ENCODE measurements around the gene GJA3.

GJA3 gene

GRCh38 chr13:20150561-20150960 lies 10.3 kb downstream of the GJA3 start:
- no peak for FAIRE-seq

DNA sequence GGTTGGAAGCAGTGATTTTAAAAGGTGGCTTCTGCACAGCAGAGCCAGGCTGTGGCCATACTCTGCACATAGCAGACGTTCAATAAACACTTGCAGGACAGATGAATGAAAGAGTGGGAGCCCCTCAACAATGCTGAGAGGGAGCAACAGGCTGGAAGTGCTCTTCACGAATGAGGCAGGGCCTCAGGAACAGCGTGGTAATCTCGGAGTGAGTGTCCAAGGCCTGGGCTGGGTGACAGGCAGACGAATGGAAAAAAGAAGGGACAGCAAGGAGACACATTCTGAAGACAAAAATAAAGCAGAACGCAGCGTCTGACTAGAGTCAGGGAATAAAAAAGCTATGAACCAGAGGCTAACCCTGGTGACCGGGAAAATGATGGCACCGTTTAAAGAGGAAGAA lies 11.1 kb downstream of the GJA3 start:
- no peak for FAIRE-seq

- FAIRE-seq, result no peak
These were observed 12.2 kb downstream of the GJA3 start for GRCh38 chr13:20148501-20149183.

DNA sequence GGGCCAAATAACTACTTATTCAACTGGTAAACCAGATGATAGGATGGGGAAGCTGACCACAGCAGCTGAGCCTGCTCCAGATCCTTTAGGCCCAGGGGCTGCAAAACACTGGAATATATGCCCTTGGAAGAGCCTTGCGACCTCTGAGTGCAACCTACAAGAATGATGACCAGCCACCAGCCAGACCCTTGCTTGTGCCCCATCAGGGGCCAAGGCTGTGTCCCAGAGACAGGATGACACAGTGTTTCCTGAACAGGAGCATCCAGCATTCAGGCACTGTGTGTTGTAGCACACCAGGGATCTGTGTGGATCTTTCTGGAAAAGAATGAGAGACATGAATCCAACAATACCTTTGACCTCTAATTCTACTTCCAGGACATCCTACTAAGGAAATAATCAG lies 14.5 kb downstream of the GJA3 start:
- no peak for FAIRE-seq

GRCh38 chr13:20145521-20145920 lies 15.3 kb downstream of the GJA3 start:
- FAIRE-seq, result no peak

GRCh38 chr13:20144141-20144850 lies 16.6 kb downstream of the GJA3 start:
- FAIRE-seq, result no peak

DNA sequence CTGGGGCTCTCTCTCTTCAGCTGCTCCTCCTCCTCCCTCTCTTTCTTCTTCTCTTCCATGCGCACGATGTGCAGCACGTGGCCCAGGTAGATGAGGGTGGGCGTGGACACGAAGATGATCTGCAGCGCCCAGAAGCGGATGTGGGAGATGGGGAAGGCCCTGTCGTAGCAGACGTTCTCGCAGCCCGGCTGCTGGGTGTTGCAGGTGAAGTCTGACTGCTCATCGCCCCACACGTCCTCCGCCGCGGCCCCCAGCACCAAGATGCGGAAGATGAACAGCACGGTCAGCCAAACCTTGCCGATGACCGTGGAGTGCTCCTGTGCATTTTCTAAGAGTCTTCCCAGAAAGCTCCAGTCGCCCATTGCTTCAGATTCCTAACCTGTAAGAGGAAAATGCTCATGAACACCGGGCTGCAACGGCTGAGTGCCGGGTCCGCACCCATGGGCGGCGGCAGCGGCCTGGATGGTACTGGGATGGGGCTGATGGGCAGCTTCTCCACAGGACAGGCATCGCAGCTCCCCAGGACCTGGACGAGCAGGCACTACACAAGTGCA lies 17.8 kb downstream of the GJA3 start:
- no peak for FAIRE-seq

- FAIRE-seq, result no peak
These were observed 18.6 kb downstream of the GJA3 start for GRCh38 chr13:20142023-20142926.

DNA sequence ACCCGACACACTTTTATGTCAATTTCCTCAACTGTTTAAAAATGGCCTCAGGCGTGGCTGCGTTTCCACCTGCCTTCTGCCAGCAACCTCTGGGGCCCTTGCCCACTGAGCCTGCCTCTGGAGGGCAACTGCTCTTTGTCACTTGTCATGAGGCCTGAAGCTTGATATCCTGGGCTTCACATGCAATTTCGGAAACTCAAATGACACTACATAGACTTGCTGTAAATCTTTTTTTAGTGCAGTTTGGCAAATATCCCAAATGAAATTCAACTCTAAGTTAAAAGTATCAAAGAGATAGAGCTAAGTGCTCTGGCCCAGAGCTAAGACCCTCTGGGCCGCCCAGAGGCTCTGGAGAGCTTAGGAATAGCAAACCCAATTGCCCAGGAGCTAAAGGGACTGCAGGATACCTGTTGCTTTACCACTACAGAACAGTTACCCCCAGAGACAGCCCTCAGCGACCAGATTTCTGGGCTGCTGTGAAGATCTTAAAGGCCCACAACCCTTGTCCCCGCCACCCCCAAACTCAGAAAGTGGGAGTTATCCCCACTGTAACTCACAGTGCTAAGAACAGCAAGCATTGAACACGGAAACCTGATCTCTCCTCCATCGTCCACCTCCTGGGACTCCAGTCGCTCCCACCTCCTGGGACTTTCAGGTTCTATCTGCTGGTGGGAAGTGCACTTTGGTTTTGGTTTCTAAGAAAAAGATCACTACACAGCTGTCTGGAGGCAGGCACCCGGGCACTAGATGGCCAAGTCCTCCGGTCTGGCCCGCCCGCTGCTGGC lies 19.4 kb downstream of the GJA3 start:
- no peak for FAIRE-seq

DNA sequence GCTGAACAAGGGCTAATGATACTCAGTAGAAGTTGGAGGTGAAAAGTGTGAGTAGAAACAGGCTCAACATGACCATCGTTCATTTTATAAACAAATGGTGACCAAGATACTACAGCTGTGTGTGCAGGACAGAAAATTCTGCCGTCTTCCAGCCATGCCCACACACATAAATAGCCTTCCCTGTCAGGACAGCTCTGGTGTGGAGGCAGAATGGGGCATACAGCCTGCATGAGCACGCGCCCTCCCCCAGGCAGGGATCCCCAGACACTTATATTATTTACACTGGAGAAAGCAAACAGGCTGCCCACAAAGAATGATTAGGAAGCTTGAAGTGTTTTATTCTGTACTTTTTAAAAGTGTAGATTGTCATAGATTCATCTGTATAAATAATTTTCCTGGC lies 20.4 kb downstream of the GJA3 start:
- no peak for FAIRE-seq

GRCh38 chr13:20137875-20138274 lies 23.0 kb downstream of the GJA3 start:
- FAIRE-seq, result no peak

- no peak for FAIRE-seq
These were observed 23.8 kb downstream of the GJA3 start for GRCh38 chr13:20136781-20137703.

- no peak for FAIRE-seq
These were observed 26.1 kb downstream of the GJA3 start for GRCh38 chr13:20134732-20135131.

DNA sequence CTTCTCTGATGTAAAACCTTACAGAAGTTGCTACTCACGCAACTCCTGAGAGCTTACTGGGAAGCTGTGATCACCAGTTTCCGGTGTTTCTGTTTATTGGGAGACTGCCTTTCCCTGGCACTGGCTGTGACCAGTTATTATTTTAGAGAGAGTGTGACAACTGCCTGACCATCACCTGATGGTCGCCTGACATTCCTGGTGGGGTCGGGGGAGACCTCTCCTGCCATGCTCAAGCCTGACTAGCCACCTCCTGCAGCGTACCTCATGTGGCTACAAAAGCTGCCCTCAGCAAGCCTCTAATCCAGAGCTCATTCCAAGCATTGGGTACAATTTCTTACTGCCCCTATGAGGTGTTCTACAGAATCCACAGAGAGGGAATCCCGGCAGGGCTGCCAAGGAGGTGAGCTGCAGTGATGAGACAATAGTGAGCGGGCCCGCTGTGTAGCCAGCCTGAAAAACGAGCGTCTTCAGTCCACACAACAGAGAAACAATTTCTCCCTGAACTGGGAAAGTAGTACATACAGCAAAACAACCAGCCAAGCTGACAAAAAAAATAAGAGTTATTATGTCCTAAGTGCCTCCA lies 28.7 kb downstream of the GJA3 start:
- no peak for FAIRE-seq

DNA sequence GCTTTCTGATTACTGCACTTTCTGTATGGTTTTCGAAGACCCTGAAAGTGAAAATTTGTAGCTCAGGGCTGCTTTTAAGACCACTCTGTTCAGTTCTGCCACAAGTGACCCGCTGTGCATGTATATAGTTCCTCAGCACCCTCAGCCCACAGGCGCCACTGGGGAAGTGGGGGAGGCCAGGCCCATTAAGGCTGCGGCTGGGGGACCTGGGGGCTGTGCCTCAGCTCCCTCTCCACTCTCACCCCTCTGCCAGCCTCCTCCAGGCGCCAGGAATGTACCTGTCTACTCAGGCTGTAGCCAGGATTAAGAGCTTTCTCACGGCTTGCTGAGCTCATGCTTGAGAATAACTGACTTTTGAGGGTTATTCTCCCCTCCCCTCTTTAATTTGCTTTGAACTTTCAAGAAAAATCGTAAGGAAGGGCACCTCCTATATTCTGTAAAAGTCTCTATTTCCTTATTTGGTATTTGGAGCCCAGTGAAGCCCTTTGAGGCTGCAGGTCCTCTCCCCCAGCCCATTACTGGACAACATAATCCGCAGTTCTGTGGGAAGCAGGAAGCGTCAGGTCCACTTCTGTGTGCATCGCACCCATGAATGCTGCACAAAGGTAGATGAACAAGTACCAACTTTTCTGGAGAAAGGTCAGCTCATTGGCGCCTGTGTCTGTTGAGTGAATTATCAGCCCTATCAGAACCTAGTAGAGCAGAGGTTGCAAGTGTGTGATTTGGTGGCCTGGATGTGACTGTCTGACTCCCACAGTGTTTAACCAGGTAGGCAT lies 29.6 kb downstream of the GJA3 start:
- no peak for FAIRE-seq

- FAIRE-seq, result no peak
These were observed 30.2 kb downstream of the GJA3 start for GRCh38 chr13:20130652-20131051.

DNA sequence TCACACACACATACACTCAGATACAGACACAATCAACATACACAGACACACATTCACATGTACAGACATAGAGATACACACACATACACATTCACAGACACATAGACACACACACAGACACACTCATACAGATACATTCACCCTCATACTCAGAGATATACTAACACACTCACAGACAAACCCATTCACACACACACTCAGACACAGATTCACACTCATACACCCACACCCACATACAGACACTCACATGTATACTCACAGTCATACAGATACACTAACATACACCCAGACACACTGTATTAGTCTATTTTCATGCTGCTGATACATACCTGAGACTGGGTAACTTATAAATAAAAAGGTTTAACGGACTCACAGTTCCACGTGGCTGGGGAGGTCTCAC lies 30.8 kb downstream of the GJA3 start:
- FAIRE-seq, result no peak

DNA sequence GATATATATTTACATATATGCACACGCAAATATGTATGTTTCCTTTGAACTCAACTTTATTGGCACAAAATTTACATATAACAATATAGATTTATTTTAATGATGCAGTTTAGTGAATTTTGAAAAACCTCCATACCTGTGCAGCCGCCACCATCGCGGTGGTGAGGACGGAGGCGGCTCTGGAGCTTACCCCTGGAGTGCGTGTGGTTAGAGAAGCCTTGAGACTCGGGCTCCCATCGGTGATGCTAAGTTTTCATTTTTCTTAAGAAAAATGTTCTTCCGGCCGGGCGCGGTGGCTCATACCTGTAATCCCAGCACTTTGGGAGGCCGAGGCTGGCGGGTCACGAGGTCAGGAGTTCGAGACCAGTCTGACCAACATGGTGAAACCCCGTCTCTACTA lies 31.8 kb downstream of the GJA3 start:
- no peak for FAIRE-seq

GRCh38 chr13:20128459-20128931 lies 32.4 kb downstream of the GJA3 start:
- no peak for FAIRE-seq

Data from colon (tissue), 2 donors.